Endometrium (tissue), 2 donors: Measurements from ENCODE around the gene PFN3.

Experiments
- FAIRE-seq: peaks from 2 replicates; lab custom pipeline; 2012; peaks lifted over from hg19 to GRCh38; lab: Jason Lieb, UNC
- donor health status: control.
- donor health status: control.

Gene PFN3

GRCh38 chr5:177437623-177438022 lies 37.2 kb upstream of the PFN3 start:
- no peak for FAIRE-seq

DNA sequence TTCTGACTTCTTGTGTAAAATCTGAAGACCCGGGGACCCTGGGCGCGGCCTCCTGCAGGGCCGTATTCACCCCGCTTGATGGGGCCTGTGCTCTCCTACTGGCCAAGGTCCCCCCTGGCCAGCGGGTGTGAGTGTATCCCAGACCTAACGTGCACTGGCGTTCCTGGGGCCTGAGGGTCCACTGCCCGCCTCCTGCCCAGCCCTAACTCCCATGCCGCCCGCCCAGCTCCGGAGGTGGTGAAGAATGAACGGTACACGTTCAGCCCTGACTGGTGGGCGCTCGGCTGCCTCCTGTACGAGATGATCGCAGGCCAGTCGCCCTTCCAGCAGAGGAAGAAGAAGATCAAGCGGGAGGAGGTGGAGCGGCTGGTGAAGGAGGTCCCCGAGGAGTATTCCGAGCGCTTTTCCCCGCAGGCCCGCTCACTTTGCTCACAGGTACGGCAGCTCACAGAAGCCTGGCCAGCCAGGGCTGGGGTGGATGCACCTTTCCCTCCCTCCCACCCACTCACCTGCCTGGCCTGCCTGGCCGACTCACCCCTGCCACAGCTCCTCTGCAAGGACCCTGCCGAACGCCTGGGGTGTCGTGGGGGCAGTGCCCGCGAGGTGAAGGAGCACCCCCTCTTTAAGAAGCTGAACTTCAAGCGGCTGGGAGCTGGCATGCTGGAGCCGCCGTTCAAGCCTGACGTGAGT lies 35.5 kb upstream of the PFN3 start:
- FAIRE-seq: no peak

DNA sequence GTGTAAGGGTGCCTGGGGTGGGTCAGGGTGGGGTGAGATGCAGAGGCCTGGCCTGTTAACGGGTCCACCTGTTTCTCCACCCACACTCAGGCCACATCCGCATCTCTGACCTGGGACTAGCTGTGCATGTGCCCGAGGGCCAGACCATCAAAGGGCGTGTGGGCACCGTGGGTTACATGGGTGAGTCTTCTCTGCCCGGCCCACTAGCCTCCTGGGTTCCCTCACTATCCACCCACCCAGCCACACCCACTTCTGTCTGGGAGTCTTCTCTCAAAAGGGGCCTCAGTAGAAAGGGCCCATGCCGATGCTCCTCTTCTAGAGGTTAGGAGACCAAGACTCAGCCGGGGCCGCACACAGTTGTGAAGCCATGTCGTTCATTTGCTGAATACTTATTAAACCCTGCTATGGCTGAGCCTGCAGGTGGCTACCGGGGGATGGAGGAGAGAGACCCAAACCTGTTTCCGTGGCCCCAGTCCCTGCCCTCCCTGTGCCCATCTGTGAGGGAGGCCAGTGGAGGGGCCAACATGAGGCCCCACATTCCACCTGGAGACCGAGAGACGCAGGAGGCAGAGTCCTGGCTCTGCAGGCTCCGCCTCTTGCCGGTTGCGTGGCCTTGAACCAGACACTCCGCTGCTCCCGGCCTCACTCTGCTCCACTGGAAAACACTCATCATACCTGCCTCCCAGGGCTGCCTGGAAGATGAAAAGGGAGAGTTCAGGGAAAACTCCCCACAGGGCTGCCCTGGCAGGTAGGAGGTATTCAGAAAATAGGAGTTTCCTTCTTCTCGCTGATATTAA lies 34.7 kb upstream of the PFN3 start:
- FAIRE-seq: no peak

DNA sequence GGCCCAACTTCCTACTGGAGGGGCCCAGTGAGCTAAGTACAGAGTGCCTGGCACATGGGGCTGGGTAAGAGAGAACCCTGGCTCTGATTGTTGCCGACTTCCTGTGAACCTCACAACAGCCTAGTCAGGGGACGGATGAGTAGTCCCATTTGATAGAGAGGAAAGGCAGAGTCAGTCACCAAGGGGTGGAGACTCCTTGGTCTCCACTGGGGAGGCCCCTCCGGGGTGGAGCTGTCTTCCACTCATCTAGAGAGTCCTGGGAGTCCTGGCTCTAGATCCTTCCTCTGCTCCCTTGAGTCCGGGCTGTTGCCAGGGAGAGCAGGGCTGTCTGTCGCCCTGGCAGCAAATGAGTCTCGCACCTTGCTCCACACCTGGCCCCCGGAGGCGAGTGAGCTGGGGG lies 34.0 kb upstream of the PFN3 start:
- FAIRE-seq: no peak

DNA sequence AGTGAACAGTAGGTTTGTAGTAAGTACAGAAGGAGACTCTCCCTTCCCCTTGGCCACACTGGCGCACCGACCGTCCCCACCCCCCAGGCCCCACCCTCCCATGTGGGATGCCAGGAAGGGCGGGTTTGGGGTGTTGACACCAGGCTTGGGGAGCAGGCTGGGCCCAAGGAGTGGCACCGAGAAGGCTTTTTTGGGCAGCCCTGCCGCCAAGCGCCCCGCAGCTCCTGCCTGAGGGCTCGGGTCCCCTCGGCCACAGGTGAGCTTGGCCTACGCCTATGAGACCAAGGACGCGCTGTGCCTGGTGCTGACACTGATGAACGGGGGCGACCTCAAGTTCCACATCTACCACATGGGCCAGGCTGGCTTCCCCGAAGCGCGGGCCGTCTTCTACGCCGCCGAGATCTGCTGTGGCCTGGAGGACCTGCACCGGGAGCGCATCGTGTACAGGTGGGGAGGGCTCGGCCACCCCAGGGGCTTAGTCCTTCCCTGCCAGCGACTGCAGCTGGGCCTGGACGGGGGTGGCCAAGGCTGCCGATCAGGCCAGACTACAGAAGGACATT lies 33.3 kb upstream of the PFN3 start:
- no peak for FAIRE-seq

GRCh38 chr5:177432839-177433657 lies 32.6 kb upstream of the PFN3 start:
- FAIRE-seq: no peak

- no peak for FAIRE-seq
These were observed 31.8 kb upstream of the PFN3 start for GRCh38 chr5:177432143-177432838.

DNA sequence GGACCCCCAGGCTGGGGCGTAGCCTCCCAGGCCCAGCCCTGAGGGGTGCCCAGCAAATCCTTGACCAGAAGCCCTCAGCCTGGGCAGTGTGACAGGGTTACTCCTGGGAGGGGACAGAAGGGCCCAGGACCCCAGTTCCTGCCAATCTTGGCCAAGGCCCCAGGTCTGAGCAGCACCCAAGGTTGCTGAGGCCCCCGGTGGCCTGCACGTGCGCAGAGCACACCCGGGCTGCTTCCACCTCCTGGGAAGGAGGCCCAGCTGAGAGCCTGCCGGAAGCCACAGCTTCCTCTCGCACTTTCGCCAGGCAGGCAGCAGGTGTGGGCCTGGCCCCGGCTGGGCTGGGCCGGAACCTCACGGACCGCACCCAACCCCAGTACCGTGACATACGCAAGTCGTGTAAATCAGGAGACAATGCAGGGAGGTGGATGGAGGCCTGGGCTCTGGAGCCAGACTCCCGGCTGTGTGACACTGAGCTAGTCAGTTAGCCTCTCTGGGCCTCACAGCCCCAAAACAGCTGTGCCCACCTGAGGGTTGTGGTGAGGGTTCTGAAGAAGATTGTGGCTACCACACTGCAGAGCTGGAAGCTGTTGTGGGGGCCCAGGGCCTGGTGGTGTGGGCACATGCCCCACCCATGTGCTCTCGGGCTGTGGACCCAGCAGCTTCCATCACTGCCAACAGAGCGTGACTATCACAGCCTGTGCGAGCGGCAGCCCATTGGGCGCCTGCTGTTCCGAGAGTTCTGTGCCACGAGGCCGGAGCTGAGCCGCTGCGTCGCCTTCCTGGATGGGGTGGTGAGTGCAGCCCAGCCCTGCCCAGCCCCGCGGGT lies 31.1 kb upstream of the PFN3 start:
- no peak for FAIRE-seq

- FAIRE-seq: no peak
These were observed 30.5 kb upstream of the PFN3 start for GRCh38 chr5:177430972-177431316.

DNA sequence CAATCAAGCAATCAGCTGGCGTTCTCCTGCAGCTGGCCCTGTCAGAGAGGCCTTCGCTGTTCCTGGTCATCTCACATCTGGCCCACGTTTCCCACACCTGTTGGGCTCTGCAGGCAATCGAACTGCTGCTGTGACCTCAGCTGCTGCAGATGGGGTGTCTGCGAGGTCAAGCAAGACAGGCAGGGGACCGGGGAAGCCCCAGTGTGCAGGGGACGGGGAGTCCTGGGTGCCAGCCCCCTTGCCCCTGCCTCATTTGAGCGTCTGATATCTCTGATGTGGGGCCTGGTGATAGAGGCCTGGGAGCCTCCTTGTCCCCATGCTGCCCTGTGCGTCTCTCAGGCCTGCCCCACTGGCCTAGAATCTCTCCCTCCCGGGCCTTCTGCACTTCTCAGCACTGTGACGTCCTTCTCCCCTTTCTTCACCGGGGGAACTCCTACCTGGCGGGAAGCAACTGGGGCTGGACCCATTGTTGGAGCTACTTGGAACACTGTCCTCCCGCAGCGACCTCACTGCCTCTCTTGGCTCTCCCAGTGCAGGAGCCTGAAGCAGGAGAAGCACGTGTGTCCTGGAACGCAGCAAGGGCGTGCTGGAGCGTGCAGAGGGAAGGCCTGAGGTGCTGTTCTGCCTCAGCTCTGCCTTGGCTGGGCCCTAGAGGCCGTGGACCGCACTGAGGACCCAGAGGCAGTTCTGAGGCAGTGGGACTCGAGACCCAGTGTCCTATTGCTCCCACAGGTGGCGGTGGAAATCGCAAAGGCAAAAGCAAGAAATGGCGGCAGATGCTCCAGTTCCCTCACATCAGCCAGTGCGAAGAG lies 29.9 kb upstream of the PFN3 start:
- no peak for FAIRE-seq

DNA sequence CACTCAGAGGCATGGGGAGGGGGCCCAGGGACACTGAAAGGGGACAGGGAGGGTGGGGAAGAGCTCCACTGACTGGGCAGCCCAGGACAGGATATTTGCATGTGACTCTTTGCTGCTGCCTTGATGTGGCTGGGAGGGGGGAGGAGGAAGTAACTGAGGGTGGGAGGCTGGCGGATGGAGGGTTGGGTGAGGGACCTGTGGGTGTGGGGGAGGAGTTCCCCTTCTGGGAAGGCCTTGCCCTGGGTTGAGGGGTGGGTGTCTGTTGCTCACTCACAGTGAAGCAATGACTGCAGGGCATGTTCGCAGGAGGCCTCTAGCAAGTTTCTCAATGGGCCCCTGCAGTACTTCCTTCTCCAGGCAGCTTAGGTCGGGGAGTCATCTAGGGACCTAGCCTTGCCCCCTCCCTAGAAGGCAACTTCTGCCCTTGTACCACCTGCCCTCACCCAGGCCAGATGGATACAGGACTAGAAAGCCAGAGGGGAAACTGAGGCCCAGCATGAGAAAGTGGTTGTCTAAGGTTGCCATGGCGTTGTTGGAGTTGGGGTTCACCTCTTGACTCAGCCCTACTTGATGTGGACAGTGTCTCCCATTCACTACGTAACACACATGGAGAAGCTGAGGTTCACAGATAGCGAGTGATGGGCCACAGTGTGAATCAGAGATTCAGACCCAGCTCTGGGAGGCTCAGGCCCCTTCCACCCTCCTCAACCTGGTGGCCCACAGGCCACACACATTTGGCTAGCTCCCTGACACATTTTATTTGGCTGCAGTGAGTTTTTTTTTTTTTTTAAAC lies 29.0 kb upstream of the PFN3 start:
- FAIRE-seq: no peak

DNA sequence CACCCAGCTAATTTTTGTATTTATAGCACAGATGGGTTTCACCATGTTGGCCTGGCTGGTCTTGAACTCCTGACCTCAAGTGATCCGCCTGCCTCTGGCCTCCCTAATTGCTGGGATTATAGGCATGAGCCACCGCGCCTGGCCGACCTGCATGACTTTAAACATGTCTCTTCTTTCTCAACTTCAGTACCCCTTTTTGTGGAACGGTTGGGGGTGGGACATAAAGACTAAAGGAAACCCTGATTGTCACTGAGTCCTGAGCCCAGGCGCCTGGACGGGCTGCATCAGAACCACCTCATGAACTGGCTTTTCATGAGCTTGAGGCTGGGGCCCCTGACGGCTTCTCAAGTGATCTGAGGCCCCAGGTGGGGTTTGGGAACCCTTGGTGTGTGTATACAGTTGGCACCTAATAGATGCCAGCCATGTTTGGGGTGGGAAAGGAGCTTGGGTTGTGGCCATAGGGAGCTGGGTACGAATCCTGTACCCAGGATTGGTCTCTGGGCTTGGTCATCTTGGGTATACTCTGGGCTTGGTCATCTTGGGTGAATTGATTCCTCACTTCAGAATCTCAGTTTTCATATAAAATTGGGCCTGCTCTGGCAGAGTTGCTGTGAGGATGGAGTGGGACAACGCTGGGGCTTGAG lies 28.2 kb upstream of the PFN3 start:
- FAIRE-seq: no peak

DNA sequence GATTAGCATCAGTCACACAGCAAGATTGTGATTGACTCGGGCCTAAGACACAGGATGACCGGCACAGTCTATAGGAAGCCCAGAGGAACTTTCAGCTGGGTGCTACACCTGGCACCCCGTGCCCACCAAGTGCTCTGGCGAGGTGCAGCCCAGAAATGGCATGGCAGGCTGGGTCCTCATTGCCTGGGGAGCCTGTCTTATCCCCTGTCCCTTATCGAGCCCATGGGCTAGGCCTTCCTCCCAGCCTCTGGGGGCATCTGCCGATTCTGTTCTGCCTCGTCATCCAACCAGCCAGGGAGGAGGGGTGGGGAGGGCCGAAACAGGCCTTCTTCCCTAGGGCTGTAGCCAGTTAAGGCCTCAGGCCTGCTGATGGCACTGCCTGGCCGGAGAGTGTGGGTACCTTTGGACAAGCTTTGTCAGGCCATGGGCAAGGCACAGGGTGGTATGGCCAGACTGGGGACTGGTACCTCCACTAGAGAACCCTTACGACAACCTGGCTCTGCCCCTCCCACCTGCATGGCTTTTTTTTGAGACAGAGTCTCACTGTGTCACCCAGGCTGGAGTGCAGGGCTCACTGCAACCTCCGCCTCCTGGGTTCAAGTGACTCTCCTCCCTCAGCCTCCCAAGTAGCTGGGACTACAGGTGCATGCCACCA lies 27.6 kb upstream of the PFN3 start:
- FAIRE-seq: no peak

- FAIRE-seq: no peak
These were observed 26.9 kb upstream of the PFN3 start for GRCh38 chr5:177427211-177427822.

DNA sequence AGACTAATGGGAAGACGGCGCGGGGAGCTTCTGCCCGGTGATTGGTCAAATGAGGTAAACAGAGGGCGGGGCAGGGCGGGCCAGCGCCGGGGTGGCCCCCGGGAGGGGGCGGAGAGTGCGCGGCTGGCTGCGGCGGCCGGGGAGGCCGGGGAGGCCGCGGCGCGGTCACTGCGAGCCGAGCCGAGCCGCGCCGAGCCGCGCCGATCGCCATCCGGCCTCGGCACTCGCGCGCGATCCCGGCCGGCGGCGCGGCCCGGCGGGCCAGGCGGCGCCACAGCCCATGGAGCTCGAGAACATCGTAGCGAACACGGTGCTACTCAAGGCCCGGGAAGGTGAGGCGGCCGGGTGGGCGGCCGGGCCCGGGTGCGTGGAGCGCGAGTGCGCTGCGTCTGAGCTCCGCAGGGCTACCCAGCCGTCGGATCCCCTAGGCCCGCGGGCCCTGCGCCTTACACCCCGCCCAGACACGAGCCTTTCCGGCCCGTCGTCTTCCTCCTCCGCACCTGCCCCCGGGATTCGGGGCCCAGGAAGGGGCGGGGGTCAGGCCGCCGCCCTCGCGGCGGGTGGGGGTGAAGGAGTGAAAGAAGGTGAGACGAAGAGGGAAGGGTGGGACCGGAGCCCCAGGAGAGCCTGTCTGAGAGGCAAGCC lies 26.2 kb upstream of the PFN3 start, which contains the start of gene GRK6:
GRK6 (plus strand) TSS at position 111 of the 645 bp plus-strand sequence; CDS start at position 281, 170 bp downstream.
- no peak for FAIRE-seq

GRCh38 chr5:177425801-177426565 lies 25.5 kb upstream of the PFN3 start:
- FAIRE-seq: peak; percentile 98
